Hematopoietic multipotent progenitor cell treated with erythropoietin and hydrocortisone succinate and interleukin-3 and kit ligand, for 6 days (in vitro differentiated cells): Measurements from ENCODE around the gene TMEM200A.
A peak's percentile ranks its signal among the peaks of the same experiment; 100 is the strongest.

ENCODE experiments used
- DNase-seq: peaks from one replicate; pipeline ENCODE4 v3.0.0-alpha.2; 2015

TMEM200A gene

DNA sequence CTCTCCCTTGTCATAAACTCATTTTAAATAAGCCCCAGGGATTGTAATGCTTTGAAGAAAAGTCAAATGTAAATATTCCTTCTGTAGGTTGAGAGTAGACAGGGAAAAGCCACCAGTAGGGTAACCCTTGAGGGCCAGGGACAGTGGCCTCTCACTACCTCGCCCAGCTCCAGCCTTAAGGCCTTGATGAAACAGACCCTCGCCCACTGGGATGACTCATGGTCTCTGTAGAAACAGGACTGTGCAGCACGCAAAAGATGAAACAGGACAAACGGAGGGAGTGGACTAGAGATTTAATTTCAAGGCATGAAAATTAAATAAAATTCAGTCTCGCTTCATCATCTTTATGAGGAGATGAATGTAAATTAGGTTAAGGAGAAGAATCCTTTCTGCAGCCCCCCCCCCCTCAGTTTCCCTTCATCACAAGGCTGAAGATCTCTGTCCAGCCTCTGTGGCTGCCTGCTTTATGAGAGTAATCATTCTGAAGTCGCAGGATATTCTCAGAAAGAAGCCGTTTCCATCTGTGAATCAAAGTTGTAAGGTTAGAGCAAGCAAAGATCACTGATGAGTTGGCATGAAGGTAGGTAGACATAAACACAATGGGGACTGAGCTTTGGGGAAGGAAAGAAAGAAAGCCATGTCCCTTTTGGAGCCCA, 60.4 kb downstream of the TMEM200A start:
- no peak for DNase-seq

DNA sequence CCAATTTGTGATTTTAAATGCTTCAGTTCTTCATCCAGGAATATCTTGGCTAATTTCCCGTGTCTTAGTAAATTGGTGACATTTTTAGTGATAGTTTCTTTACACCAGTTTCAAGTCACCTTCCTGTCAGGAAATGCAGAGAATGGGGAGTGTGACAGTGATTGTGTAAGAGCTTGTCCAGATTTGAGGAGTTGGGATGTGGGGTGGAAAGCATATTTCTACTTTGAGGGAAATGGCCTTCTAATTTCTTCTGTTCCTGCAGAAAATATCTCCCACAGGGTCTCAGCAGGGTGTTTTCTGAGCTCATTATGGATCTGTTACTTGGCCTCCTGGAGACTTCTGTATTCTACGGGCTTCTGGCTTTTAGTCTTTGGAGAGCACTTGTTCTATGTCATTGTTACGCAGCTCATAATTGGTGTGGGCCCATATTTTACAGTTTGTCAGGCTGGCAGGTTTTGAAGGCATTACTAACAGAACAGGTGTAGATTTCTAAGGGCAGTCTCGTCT, 65.6 kb downstream of the TMEM200A start:
- no peak for DNase-seq

DNA sequence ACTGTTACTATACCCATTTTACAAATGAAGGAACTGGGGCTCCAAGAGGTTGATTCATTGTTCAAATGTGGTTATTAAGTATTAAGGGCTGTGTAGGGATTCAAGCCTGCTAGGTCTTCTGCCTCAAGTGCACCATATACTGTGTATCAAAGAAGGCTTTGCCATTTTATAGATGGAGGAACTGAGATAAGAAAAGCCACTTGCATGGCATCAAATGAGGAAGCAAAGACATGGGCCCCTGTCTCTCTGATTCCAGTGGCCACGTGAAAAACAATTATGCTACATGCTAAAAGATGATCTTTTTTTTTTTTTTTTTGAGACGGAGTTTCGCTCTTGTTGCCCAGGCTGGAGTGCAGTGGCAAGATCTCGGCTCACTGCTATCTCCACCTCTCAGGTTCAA, 67.0 kb downstream of the TMEM200A start:
- DNase-seq = peak; percentile 21

DNA sequence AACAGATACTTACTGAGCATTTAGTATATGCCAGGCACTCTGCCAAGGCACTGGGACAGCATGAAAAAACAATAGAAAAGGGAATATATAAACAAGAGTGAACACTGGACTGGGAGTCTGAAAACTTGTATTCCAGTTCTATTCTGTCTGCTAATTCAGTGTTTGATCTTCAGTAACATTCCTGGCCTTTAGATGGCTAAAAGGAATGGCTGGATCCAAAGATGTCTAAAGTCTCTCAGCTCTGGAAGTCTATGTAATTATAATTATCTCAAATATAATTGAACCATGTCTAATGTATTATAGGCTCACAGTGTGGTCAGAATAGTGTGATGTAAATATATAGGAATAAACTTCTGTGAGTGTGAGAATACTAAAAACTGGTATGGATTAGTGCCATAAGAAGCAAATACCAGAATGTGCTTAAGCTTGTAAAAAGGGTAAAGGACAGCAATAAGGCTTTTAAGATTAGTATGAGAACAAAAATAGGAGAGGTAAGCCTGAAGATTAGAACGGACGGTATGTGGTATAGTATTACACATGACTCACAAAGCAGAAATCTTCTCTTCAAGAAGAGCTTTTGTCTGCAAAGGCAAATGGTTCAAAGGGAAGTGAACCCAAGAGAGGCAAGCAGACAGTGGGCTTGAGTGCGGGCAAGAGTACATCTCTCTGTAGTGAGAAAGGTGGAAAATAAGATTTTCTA, 68.5 kb downstream of the TMEM200A start:
- no peak for DNase-seq

DNA sequence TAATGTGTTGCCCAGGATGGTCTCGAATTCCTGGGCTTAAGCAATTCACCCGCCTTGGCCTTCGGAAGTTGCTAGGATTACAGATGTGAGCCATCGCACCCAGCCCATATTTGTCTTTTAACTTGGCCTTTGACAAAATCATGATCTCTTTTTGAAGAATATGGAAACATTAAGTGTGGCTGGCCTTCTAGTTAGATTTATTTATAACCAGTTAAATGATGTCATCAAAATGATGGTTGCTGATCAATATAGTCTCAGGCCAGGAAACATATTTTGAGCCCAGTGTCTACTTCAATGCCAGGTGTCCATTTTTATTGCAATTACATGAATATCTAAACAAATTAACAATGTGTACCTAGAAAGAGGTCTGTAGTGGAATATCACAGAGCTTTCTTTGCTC, 69.4 kb downstream of the TMEM200A start:
- DNase-seq = no peak

DNA sequence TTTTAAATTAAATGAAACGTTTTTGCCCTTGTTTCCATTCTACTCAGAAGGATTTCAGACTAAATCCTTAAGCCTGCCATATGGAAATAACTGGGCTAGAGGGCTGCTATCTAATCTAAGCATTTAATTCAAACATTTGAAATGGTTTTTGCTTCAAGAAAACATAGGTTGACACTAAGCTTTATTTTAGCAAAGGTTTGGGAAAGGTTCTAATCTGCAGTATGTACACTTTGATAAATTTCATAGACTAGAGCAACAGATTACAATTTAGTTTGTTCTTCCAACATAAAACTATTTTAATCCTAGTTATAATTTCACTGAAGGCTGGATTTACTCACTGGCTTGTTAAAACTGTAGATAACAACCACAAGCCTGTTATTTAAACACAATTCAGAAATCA, 72.1 kb downstream of the TMEM200A start:
- DNase-seq = no peak

DNA sequence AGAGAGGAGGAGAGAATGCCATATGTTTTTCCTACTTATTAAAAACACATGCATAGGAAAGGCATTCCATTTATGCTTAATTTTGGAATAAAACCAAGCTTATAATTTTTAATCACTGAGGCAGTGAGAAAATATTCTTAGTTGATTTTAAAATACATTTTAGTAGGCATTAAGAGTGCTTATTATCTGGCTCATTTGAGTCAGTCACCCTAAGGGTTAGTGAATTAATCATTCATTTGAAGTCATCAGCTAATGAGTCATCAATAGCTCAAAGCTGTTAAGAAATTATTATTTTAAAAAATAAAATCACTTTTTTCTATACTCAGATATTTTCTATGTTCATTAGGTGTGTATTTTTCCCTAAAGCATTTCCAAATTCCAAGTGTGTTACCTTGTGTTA, 81.6 kb downstream of the TMEM200A start:
- DNase-seq = no peak

DNA sequence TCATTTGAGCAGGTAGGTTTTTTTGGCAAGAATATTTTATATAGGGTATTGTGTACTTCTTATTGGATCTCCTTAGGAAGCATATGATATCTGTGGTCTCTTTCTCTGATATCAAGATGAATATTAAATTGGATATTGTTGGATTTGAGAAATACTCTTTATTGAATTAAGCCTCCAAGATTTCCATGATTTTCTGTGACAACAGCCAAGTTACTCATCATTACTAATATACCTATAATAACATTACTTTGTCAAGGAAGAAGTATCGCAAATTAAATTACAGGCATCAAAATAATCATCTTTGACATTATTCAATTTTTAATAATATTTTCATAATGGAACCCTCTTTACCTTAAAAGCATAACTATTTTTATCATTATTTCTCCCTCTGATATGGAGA, 86.5 kb downstream of the TMEM200A start:
- DNase-seq = no peak

DNA sequence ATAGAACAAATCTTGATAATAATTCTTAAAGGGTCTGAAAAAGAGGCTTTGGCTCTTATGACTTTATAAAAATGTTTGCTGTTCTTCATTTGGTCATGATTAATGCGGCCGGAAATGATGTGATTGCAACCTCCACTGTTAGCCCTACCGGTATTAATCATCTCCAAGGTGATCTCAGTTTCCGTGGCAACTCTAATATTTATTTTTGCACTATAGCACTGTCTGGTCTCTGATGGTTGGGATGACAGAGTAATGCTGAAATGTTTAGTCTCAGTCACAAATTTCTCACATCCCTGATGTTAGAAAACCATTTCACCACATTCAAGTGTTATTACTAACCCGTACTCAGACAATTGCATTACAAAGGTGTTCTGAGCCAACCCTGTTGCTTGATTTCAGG, 87.4 kb downstream of the TMEM200A start:
- no peak for DNase-seq

DNA sequence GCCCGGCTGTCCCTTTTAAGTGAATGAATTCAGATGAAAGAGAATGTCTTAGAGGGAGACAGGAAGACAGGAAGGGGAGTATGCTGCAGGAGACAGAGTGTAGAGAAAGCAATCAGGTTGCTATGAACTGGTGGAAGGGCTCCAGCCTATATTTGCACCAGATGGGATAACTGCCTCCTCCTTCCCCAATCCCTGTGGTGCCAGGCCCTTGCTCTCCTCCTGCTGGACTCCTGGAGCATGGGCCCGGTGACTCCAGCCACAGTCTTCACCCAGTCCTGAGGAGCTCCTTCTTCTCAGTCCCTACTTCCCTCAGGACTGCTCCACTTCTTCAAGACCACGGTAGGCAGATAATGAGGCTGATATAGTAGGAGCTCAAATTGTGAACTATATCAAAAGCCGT, 91.8 kb downstream of the TMEM200A start:
- no peak for DNase-seq

DNA sequence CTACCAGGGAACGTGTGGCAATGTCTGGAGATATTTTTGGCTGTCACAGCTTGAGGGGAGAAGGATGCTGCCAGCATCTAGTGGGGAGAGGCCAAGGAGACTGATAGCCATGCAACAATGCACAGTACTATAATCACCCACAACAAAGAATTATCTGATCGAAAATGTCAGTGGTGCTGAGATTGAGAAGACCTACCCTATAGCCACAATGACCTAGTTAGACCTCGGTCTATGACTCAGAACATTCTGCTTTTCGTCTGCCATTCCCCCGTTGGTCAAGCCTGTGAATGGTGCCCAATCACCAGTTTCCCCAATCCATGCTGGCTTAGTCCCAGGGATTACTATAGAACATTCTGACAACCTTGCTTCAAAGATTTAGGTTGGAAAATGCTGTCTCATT, 93.5 kb downstream of the TMEM200A start:
- DNase-seq = no peak

DNA sequence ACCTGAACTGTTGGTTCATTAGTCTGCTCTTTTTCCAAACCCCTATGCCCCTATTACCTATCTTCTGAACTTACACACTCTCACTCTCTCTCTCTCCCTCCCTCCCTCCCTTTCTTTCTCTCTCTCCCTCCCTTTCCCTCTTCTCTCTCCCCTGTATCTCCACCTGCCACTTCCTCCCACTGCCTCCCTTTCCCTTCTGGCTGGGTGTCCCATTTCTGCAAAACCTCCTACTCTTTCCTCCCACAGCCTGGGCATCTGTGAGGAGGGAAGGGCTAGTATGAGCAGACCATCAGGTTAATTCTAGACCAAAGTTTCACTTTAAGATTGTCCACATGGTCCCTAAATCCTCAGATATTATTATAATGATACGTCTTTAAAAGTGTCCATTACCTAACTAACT, 95.1 kb downstream of the TMEM200A start:
- no peak for DNase-seq

DNA sequence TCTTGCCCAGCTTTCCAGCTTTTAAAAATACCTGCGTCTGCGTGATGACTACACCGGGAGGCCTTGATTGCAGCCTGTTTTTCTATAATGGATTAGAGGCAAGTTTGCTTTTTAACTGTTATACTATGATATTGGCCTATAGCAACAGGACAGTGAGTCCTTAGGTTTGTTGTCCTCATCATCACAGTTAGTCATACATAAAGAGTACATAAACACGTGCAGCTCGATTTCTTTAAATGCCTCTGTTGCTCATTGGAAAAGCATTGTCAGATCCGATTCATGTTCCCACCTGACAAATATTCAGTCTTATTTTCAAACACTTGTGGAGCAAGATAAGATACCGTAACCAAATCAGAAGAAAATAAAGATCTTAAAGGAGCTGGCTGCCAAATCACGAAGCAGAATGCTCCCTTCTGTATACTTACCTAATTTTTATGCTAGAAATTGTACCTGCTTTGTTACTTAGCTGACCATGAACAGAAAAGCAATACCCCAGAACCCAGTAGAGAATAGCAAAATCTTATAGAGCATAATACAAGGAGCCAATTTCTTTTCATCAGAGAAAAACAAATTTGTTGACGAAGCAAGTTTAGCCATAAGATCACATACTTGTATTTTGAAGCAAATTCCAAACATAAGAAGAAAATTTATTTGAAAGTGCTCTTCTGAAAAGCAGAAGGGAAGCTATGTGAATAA, 100.4 kb downstream of the TMEM200A start:
- DNase-seq = no peak

DNA sequence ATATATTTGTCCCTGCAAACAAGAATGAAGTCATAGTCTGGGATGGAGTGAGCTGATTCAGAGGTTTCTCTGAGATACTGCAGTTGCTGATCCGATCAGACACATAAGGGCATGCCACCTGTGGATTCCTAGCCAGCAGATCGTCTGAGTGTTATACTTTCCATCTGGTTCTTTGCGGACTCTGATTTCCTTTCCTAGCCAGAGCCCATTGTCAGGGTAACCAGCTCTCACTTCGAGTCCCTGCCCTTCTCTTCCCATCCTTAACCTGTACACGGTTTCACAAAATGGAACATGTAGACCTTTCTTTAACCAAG, 100.9 kb downstream of the TMEM200A start:
- no peak for DNase-seq

DNA sequence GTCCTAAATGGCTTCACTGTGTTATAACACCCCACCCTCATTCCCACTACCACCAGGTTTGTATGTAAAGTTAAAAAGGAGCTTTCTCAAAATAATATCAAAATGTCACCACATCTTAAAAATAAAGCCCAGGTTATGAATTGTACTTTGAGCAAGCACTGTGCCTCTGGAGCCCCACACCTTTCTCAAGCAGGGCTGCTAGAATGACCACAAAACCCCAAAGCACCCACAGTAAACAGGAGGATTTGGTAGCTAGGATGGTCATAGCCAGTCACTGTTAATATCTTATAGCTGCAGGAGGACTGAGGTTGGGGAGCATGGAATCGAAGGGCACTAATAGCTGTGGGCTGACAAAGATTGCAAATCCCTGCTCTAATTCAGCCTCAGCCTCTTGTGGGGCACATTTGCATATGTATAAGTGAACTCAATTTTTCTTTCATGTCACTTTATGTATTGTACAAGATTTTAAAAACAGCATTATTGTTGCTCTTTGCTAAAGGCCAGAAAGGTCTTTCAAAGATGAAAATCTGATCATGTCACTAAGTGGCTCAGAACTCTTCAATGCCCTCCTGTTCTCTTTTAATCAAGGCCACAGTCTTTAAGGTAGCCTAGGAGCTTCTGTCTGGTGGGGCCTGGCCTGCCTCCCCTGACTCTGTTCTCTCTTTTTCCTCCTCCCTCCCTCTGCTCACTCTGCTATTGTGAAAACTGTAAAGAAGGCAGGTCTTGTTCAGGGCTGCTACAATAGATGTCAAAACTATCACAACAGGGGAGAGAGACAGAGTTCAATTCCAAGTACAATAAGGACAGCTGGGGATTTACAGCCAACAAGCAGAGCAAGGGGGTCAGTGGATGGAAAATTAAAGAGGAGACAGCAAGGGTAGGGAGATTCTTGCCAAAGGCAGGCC, 101.6 kb downstream of the TMEM200A start:
- no peak for DNase-seq

DNA sequence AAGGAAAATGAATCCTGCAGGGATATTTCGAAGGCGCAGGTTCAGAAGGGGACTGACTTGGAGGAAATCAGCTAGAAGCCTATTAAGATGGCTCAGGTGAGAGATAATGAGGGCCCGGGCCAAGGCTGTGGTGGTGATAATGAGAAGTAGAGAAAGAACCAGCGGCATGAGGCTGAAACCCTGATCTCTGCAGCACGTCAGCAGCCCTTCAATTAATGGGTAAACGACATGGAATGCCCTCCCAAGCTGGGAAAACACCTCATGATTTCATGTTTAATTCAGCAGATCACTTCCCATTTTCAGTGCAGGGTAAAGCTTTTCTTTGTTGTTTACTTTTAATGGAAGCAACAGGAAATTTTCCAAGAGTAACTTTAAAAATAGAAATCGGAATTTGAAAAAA, 104.9 kb downstream of the TMEM200A start:
- no peak for DNase-seq

DNA sequence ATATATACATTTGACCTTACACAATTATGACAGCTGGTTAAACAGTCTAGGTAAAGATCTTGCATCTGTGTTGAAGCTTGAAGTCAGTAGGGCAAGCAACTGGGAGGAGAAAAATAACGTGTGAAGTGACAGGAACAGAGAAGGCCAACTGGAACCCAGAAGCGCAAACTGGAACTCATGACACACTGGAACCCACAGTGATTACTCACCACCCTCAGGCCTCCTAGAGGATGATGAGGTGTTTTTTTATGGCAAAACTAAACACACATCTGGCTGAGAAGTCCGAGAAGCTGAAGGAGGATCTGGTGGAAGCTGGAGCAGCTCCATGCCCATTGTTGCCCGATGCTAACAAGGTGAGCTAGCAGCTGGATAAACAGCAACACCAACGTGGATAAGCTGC, 108.1 kb downstream of the TMEM200A start:
- DNase-seq = no peak

DNA sequence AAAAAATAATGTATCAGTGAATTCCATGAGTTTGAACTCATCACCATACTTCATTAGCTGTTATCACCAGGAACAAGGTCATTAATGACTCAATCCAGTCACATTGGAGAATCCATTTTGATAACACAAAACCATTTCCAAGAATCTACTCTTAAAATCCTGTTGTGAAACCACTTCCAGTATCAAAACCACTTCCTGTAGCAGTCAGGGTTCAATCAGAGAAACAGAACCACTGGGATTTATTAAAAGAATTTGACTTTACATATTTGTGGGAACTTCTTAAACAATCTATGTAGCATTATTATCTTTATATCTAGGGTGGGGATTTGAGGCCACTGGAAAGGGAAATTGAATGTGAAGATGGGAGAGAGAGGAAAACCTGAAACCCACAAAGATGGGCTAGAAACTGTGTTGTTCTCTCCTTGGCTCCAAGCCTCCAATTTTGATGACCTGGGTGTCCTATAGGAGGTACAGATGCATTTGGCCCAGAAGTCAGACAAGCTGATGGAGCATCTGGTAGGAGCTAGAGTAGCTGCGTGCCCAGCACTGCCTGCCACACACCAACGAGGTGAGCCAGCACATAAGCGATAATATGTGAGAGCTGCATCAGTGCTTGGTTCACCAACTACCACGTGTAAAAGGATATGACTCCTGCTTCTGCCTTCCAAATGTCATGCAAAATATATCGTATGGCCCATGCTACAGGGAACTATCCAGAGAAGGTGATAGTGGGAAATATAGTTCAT, 117.0 kb downstream of the TMEM200A start:
- peak; percentile 12 for DNase-seq

DNA sequence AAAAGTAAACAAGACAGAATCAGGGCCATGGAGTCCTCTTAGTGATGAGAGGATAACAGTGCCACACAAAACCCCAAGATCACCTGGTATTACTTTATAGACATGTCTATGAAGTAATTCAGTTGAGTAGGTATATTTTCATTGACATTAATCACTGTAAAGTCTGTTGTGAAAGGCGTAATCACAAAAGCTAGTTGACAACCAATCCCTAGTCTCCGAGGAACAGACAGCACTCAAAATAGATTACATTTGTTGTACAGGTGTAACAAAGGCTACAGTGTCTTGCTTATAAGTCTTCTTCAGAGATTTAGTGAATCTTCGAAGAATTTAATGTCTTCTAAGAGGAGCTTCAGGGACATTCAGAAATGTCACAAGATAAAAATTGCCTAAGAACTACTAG, 120.1 kb downstream of the TMEM200A start:
- no peak for DNase-seq

DNA sequence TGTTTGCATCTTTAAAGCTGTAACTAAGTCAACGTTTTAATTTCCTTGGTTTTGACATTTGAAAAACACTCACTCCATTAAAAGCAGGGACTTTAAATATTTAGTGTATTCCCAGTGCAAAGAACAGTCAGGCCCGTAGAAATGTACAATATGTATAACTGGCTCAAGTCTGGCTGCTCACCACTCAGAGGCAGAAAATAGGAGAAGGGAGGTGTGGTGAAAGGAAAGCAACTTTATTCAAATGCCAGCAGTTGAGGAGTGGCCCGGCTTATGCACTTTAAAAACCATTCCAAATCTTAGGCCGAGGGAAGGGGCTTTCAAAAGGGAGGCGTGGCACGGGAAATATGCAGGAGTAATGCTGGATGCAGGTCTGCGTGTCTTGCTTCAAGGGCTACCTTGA, 120.6 kb downstream of the TMEM200A start:
- DNase-seq = no peak

DNA sequence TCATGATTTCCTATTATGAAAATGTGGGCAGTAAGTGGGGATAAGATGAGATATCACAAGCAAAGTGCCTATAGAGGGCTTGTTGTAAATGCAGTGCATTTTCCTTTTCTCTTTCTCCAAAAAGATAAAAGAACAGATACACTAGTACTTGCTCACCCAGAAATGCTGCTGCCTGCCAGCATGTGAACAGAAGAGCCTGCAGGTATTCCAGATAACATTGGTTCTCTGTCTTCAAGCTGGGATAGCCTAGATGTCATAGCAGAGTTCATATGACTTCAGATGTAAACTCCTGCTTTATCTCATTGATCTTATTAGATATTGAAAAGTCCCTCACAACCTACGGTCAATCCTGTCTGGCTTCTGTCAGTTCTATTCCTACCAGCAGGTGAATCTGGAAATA, 123.7 kb downstream of the TMEM200A start:
- DNase-seq = no peak
